Breast epithelium (tissue), 4 donors: ENCODE data around the gene RYR3. TPM values are rescaled to one million over a fixed set of nuclear protein-coding genes. Genes with fewer than 3 reads are reported as not detected.

Experiments
- DNase-seq, 2 donors: peaks; one replicate each; pipeline ENCODE4 v3.0.0-alpha.2; 2019; ENCODE audit warnings: low spot score in 2 of 2
- H3K27ac ChIP-seq, 2 donors: fragments of 200-600 bp; sonication (generic) in 1 of 2; one replicate each; pipeline ENCODE4 v1.5.1; 2016 to 2019; ENCODE audit warnings: mild to moderate bottlenecking in 1 of 2
- H3K27me3 ChIP-seq, 2 donors: fragments of 200-600 bp; sonication (generic) in 1 of 2; one replicate each; pipeline versions ENCODE4 v1.5.1 to v1.6.0; 2017 to 2019; ENCODE audit warnings: control low read depth in 1 of 2, mild to moderate bottlenecking in 1 of 2
- H3K36me3 ChIP-seq: fragments of 200-600 bp; one replicate; pipeline ENCODE4 v1.5.1; 2019
- H3K4me1 ChIP-seq, 2 donors: fragments of 200-600 bp; sonication (generic); one replicate each; pipeline ENCODE4 v1.5.1; 2016 to 2019; ENCODE audit warnings: control low read depth in 1 of 2
- H3K4me3 ChIP-seq, 3 donors: fragments of 200-600 bp; sonication (generic); 1 replicate in 2 of 3; 2 replicates in 1 of 3; pipeline ENCODE4 v1.5.1; 2016 to 2019; ENCODE audit warnings: mild to moderate bottlenecking in 3 of 3, moderate library complexity in 2 of 3
- H3K9me3 ChIP-seq, 2 donors: fragments of 200-600 bp; sonication (generic) in 1 of 2; one replicate each; pipeline ENCODE4 v1.5.1; 2016 to 2019; ENCODE audit warnings: control low read depth in 1 of 2
- POLR2A ChIP-seq: fragments of 450-650 bp; IDR thresholded peaks from one replicate; pipeline ENCODE4 v1.6.1; 2016; ENCODE audit warnings: antibody characterized with exemption, mild to moderate bottlenecking, moderate library complexity
- POLR2AphosphoS5 ChIP-seq, 3 donors: sonication (generic); formaldehyde crosslinking; IDR thresholded peaks; one replicate each; pipeline ENCODE4 v1.6.1; 2017; ENCODE audit warnings: antibody characterized with exemption in 3 of 3
- intact Hi-C: fragments of 100-400 bp; cut with DNase I; formaldehyde crosslinking; loops from one replicate; pipeline ENCODE4 v1.15.1; 2023; ENCODE audit warnings: low total_unique reads
- total RNA-seq, 3 donors: library from RNA; depleted of rRNA; stranded (reverse); fragments of >200 nt; gene quantifications; one replicate each; pipeline ENCODE4 v1.1.0, GENCODE V29; 2016
- TF ChIP-seq, protein P1 (sequence below), 3 donors: fragments of 450-650 bp; IDR thresholded peaks; one replicate each; pipeline ENCODE4 v1.5.1; 2016 to 2017; ENCODE audit warnings: antibody characterized with exemption in 3 of 3, mild to moderate bottlenecking in 3 of 3, moderate library complexity in 3 of 3

Gene RYR3
- total RNA-seq, 3 donors from 2014 or later: 1.8 to 4.2 (median 2.6) TPM

DNA sequence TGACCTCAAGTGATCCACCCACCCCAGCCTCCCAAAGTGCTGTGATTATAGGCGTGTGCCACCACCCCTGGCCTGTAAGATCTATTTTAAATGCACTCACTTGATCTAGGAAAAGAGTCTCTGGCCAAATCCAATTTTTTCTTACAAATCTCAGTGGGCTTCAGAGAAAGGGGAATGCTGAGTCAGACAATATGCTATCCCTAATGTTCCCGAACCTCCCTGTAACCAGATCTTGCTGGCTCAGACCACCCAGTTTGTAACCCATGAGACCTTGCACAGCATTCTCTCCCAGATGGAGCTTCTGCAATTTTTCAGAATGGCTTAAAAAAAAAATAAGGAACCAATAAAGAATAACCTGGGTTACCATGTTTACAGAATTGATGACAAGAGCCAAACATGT is 205.8 kb downstream of the RYR3 start:
- no peaks in the 10 kb centered on the region for H3K4me1 ChIP-seq
- TF ChIP-seq POLR2AphosphoS5 (IDR thresholded peaks at IDR 0.05) (no peak), POLR2A (no peak)
- TF ChIP-seq, protein P1, sequence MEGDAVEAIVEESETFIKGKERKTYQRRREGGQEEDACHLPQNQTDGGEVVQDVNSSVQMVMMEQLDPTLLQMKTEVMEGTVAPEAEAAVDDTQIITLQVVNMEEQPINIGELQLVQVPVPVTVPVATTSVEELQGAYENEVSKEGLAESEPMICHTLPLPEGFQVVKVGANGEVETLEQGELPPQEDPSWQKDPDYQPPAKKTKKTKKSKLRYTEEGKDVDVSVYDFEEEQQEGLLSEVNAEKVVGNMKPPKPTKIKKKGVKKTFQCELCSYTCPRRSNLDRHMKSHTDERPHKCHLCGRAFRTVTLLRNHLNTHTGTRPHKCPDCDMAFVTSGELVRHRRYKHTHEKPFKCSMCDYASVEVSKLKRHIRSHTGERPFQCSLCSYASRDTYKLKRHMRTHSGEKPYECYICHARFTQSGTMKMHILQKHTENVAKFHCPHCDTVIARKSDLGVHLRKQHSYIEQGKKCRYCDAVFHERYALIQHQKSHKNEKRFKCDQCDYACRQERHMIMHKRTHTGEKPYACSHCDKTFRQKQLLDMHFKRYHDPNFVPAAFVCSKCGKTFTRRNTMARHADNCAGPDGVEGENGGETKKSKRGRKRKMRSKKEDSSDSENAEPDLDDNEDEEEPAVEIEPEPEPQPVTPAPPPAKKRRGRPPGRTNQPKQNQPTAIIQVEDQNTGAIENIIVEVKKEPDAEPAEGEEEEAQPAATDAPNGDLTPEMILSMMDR (IDR thresholded peaks at IDR 0.05): no peak
- H3K4me3 ChIP-seq: no peak overlapping the region
- DNase-seq: no peak
- H3K9me3 ChIP-seq: no peaks in the 10 kb centered on the region
- H3K36me3 ChIP-seq: no peaks in the 10 kb centered on the region
- intact Hi-C loops: no loop called here
- H3K27me3 ChIP-seq: no peaks in the 10 kb centered on the region
- no peak overlapping the region for H3K27ac ChIP-seq

DNA sequence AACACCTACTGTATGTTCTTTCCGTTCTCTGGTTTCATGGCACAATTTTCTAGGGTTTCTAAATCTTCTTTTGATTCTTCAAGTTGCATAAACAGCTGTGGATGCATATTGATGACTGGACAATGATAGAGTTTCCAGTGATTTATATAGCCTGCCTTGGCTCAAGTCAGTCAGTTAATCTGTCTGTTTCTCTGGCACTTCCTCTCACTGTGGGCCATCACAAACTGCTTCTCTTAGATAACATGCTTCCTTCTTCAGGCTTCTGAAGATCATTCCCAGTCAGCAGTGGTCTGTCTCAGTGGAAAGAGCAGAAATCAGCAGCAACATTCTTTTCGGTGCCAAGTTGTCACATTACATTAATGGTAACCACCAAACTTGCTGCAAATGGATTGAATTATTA is 207.2 kb downstream of the RYR3 start:
- Histone ChIP-seq H3K27me3 (no peaks in the 10 kb centered on the region), H3K4me3 (no peak overlapping the region)

DNA sequence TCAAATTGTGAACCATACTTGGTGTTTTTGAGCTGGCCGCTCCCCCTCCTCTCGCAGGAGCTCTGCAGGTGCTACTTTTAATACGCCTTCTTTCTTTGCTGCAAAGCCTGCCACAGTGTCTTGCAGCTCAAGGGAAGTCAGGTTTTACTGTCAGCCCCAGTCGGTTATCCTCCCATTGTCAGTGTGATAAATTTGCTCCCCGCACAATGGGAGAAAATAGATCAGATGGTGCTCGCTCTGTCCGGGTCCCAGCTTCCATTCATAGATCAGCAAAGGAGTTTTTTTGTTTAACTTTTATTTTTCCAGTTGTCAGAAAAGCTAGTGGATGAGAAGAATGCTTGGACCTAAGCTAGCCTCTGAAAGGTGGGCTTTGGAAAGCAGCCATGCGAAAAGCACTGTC is 207.7 kb downstream of the RYR3 start:
- DNase-seq: no peak
- no peak overlapping the region for H3K27ac ChIP-seq
- H3K9me3 ChIP-seq: no peaks in the 10 kb centered on the region
- no peak overlapping the region for H3K4me3 ChIP-seq
- H3K4me1 ChIP-seq: no peaks in the 10 kb centered on the region
- no peak for TF ChIP-seq POLR2AphosphoS5 (IDR thresholded peaks at IDR 0.05)
- no peak for TF ChIP-seq POLR2A
- TF ChIP-seq, protein P1 (IDR thresholded peaks at IDR 0.05): no peak
- H3K27me3 ChIP-seq: no peaks in the 10 kb centered on the region
- H3K36me3 ChIP-seq: no peaks in the 10 kb centered on the region
- intact Hi-C loops: no loop called here

More for the DNA sequence above, 207.2 kb downstream of the RYR3 start:
- no peaks in the 10 kb centered on the region for H3K9me3 ChIP-seq
- H3K36me3 ChIP-seq: no peaks in the 10 kb centered on the region
- H3K27ac ChIP-seq: no peak overlapping the region
- no peak for DNase-seq
- no peak for TF ChIP-seq POLR2AphosphoS5 (IDR thresholded peaks at IDR 0.05)
- TF ChIP-seq, protein P1 (IDR thresholded peaks at IDR 0.05): no peak
- no peak for TF ChIP-seq POLR2A
- H3K4me1 ChIP-seq: no peaks in the 10 kb centered on the region
- intact Hi-C loops: no loop called here

DNA sequence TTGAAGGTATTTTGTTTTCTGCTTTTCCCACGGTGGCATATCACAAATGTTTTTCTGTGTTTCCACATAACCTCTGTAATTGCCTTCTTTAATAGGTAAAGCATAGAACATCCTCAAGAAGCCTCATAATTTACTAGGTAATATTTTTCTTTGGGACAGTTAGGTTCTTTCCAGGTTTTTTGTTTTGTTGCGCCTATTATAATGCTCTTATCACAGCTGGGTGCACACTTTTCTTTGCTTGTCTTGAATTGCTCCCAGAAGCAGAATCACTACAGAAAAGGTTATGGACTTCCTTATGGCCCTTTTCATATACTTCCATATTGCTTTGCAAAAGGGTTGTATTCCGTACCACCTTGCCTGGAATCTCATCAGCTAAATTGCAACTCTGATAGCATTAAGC is 213.5 kb downstream of the RYR3 start:
- Histone ChIP-seq H3K4me3 (no peak overlapping the region), H3K27ac (no peak overlapping the region), H3K4me1 (no peaks in the 10 kb centered on the region), H3K36me3 (no peaks in the 10 kb centered on the region), H3K27me3 (no peaks in the 10 kb centered on the region), H3K9me3 (no peaks in the 10 kb centered on the region)
- DNase-seq: no peak
- intact Hi-C loops: no loop called here
- no peak for TF ChIP-seq POLR2AphosphoS5 (IDR thresholded peaks at IDR 0.05)
- TF ChIP-seq, protein P1 (IDR thresholded peaks at IDR 0.05): no peak

DNA sequence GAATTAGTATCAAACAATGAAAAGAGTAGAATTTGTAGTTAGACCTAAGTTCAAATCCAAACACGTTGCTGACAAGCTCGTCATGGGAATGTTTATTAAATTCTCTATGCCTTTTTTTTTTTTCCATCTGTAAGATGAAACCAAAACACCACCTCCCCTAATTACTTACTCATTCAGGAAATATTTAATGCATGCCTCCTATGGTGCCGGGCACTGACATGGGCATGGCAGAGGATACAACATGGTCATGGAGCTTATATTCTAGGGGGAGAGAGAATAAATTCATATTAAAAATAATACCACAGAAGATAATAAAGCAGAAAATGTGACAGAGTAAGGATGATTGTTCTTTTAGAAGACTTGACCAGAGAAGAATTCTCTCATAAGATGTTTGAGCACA is 215.8 kb downstream of the RYR3 start:
- intact Hi-C loops: no loop called here
- Histone ChIP-seq H3K27me3 (no peaks in the 10 kb centered on the region), H3K9me3 (no peaks in the 10 kb centered on the region), H3K27ac (no peak overlapping the region), H3K36me3 (no peaks in the 10 kb centered on the region), H3K4me3 (no peak overlapping the region), H3K4me1 (no peaks in the 10 kb centered on the region)
- no peak for DNase-seq
- TF ChIP-seq POLR2AphosphoS5 (IDR thresholded peaks at IDR 0.05): no peak
- TF ChIP-seq, protein P1 (IDR thresholded peaks at IDR 0.05): no peak
- TF ChIP-seq POLR2A: no peak
